ENCODE data around the gene RELA. TPM values are rescaled to one million over a fixed set of nuclear protein-coding genes. Genes with fewer than 3 reads are reported as not detected.

Gene RELA
- total RNA-seq, 1 donor from 2014 or later, result 50.3 TPM

GRCh38 chr11:65611758-65612603 lies 50.7 kb downstream of the RELA start:
- no peak for ATAC-seq

DNA sequence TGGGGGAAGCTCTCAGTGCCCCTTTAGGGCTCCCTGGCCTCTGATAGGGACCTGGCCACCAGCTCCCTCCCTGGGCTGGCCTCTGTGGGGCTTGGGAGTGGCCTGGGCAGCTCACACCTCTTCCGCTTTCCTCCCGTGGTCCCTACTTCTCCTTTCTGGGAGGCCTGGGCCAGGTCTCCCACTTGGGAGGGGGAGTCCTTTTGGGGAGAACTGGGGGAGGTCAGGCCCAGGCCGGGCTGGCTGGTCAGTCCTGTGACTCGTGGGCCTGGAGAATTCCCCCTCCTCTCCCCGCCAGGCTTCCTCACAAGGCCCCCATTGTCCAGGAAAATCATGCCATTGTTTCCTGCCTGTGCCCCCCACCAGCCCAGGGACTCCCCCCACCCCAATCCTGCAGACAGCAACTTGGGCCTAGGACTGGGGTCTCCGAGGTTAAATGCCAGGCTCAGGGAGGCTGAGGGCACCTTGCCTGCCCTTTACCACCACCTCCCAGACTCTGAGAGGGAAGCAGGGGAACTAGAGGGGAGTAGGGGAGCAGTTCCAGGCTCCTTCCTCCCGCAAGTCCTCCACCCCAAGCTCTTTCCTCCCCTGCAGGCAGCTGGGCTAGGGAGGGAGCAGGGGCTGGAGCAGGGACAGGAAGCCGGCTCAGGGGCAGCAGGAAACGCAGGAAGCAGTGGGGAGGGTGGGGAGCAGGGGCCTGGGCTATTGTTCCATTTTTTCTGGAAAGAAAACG lies 51.5 kb downstream of the RELA start:
- no peak for ATAC-seq

GRCh38 chr11:65610404-65610803 lies 52.3 kb downstream of the RELA start:
- no peak for ATAC-seq

DNA sequence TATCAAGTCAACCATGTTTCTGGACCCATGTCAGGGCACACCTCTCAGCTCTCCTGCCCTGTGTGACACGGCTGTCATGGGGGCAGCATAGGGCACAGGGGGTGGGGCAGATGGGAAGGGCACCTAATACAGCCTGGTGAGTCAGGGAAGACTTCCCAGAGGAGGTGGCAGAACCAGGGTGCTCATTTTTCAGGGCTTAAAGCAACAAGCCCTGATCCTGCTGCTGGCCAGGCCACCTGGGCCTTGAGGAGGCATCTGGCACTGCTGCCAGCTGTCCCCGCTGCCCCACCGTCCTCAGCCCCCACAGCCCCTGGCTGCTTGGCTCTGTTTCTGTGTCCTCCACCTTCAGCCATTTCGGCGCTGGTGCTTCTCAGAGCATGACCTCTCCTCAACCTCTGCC lies 53.1 kb downstream of the RELA start:
- no peak for ATAC-seq

DNA sequence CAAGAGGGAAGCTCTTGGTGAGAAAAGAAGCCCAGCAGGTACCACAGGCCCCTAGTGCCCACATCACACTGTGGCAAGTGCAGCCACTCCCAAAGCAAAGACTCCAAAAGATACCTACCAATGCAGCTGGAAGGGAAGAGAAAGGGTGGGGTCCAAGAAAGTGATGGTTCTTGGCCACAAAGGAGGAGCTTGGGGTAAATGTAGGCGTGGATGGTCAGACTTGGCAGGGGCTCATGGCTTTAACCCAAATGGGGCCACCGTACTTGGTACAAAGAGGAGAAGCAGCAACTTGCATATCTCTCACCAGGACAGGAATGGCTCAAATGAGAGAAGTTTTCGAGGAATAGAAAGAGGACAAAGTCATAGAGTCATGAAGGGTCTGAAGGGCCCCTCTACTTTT lies 53.5 kb downstream of the RELA start:
- ATAC-seq, result no peak

DNA sequence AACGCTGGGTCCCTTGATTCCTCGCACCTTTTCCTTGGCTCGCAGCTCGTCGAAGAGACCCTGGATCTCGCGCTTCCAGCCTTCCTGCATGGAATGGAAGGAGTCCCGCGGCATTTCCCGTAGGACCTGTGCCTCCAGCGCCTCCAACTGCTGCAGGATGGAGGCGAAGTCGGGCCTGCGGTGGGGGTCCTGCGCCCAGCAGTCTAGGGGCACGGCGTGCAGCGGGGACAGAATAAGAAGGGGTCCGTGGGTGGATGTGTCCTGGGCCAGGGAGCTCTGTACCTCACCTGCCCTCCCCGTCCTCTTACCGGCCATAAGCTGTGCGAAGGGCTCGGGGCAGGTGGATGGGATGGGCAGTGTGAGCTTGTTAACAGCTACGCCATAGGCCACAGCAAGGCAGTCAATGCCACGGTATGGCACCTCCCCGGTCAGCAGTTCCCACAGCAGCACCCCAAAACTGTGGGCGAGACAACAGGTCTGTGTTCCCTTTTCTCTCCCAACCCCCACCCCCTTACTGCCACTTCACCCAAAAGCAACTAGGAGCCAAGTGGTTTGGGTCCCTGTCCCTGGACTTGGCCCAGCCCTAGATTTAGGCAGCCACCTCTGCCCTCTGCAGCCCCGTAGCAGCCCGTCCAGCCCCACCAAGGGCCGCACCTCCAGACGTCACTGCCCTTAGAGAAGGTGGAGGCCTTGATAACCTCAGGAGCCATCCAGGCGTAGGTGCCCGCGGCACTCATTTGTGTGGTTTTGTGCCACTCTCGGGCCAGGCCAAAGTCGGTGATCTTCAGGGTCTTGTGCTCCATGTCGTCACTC lies 54.9 kb downstream of the RELA start:
- no peak for ATAC-seq

GRCh38 chr11:65606876-65607613 lies 55.7 kb downstream of the RELA start:
- peak; percentile 94 for ATAC-seq

- ATAC-seq, result no peak
These were observed 58.5 kb downstream of the RELA start for GRCh38 chr11:65604258-65604657.

Other genes with a start within 250 kb of the RELA start
- gene NEAT1, start 240.1 kb downstream of the RELA start, total RNA-seq, result 389 TPM
- gene MALAT1, start 163.9 kb downstream of the RELA start, total RNA-seq, result 4,086 TPM
- gene SCYL1, start 137.8 kb downstream of the RELA start, total RNA-seq, result 36.7 TPM
- gene LTBP3, start 104.6 kb downstream of the RELA start, total RNA-seq, result 20.9 TPM
- gene ZNRD2, start 92.4 kb downstream of the RELA start, total RNA-seq, result 31.8 TPM
- 25.9 TPM for gene FAM89B, start 90.4 kb downstream of the RELA start, total RNA-seq
- gene EHBP1L1, start 86.9 kb downstream of the RELA start, total RNA-seq, result 52.6 TPM
- 20.2 TPM for gene KCNK7, start 67.1 kb downstream of the RELA start, total RNA-seq
- gene MAP3K11, start 48.7 kb downstream of the RELA start, total RNA-seq, result 32.4 TPM
- gene PCNX3, start 47.1 kb downstream of the RELA start, total RNA-seq, result 23.8 TPM
- gene SIPA1, start 24.8 kb downstream of the RELA start, total RNA-seq, result 23.1 TPM
- gene KAT5, start 49.3 kb upstream of the RELA start, total RNA-seq, result 47.3 TPM
- gene RNASEH2C, start 57.9 kb upstream of the RELA start, total RNA-seq, result 28.7 TPM
- gene AP5B1, start 118.1 kb upstream of the RELA start, total RNA-seq, result 18.2 TPM
- gene OVOL1, start 124.1 kb upstream of the RELA start, total RNA-seq, result 49.0 TPM
- 0.12 TPM for gene SNX32, start 171.0 kb upstream of the RELA start, total RNA-seq
- gene CFL1, start 195.3 kb upstream of the RELA start, total RNA-seq, result 645 TPM
- 20.4 TPM for gene MUS81, start 197.5 kb upstream of the RELA start, total RNA-seq
- gene EFEMP2, start 209.9 kb upstream of the RELA start, total RNA-seq, result 4.6 TPM
- not detected for gene CTSW, start 216.9 kb upstream of the RELA start, total RNA-seq
- gene FIBP, start 225.6 kb upstream of the RELA start, total RNA-seq, result 42.3 TPM
- gene CCDC85B, start 227.8 kb upstream of the RELA start, total RNA-seq, result 15.3 TPM
- 28.9 TPM for gene FOSL1, start 237.5 kb upstream of the RELA start, total RNA-seq

Data from esophagus mucosa (tissue), 1 donor.